Measurements from ENCODE around the gene NOP14.
"Not testable (repeated sequence)": the region's sequence is repeated elsewhere in the genome, so short reads cannot be mapped to it uniquely, and the experiment has no call there.

Gene NOP14

DNA sequence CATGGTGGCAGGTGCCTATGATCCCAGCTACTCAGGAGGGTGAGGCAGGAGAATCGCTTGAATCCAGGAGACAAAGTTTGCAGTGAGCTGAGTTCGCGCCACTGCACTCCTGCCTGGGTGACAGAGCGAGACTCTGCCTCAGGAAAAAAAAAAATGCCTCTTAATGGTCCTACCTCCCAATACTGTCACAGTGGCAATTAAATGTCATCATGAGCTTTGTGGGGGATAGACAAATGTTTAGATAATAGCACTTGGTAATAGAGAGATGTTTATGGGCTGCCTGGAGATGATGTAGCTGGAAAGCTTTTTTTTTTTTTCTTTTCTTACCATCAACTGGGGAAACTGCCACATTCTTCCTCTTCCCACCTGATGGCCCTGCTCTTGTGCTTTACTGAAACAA is 33.2 kb upstream of the NOP14 start:
- in situ Hi-C loops (cut with MboI; ENCODE audit: low pct_unique_long_range_greater_than_20kb, low sequenced_read_pairs, unreplicated experiment): no loop called here
- TF ChIP-seq, protein P1, sequence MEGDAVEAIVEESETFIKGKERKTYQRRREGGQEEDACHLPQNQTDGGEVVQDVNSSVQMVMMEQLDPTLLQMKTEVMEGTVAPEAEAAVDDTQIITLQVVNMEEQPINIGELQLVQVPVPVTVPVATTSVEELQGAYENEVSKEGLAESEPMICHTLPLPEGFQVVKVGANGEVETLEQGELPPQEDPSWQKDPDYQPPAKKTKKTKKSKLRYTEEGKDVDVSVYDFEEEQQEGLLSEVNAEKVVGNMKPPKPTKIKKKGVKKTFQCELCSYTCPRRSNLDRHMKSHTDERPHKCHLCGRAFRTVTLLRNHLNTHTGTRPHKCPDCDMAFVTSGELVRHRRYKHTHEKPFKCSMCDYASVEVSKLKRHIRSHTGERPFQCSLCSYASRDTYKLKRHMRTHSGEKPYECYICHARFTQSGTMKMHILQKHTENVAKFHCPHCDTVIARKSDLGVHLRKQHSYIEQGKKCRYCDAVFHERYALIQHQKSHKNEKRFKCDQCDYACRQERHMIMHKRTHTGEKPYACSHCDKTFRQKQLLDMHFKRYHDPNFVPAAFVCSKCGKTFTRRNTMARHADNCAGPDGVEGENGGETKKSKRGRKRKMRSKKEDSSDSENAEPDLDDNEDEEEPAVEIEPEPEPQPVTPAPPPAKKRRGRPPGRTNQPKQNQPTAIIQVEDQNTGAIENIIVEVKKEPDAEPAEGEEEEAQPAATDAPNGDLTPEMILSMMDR (IDR thresholded peaks at IDR 0.05; ENCODE audit: extremely low read depth, insufficient read depth, missing control alignments): no peak

DNA sequence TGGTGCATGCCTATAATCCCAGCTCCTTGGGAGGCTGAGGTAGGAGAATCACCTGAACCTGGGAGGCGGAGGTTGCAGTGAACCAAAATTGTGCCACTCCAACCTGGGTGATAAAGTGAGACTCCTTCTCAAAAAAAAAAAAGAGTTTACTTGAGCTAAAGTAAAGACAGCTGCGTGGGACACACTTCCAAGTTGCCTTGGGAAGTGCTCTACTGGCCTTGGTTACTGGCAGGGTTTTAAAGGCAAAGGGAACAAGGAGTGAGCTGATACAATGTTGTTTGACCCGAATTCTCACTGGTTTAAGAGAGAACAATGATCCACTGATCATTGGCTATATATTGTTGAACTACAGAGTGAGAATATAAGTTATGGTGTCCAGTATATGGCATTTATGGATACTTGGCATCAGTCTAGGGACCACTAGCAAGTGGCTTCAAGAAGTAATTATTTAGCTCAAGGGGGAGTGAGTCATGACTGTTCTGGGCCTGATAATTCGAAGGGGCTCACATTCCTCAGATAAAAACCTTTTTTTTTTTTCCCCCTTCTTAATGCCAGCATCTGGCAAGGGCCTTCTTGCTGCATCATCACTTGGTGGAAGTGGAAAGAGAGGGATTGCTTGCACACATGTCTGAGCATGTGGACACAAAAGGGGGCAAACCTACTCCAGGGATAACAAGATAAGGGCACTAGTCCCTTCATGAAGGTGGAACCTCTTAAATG is 32.5 kb upstream of the NOP14 start:
- TF ChIP-seq, protein P1 (IDR thresholded peaks at IDR 0.05; ENCODE audit: extremely low read depth, insufficient read depth, missing control alignments): no peak
- in situ Hi-C loops (cut with MboI; ENCODE audit: low pct_unique_long_range_greater_than_20kb, low sequenced_read_pairs, unreplicated experiment): no loop called here
- no peak for DNase-seq (ENCODE audit: low spot score)

More for the DNA sequence above, 33.2 kb upstream of the NOP14 start:
- DNase-seq (ENCODE audit: low spot score): no peak

DNA sequence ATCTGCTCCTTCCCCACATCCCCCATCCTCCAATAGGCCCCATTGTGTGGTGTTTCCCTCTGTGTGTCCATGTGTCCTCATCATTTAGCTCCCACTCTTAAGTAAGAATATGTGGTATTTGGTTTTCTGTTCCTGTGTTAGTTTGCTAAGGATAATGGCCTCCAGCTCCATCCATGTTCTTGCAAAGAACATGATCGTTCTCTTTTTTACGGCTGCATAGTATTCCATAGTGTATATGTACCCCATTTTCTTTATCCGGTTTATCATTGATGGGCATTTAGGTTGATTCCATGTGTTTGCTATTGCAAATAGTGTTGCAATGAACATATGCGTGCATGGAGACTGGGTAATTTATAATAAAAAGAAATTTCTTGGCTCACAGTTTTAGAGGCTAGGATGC is 31.7 kb upstream of the NOP14 start:
- in situ Hi-C loops (cut with MboI; ENCODE audit: low pct_unique_long_range_greater_than_20kb, low sequenced_read_pairs, unreplicated experiment): no loop called here
- TF ChIP-seq, protein P1 (IDR thresholded peaks at IDR 0.05; ENCODE audit: extremely low read depth, insufficient read depth, missing control alignments): no peak
- no peak for DNase-seq (ENCODE audit: low spot score)

DNA sequence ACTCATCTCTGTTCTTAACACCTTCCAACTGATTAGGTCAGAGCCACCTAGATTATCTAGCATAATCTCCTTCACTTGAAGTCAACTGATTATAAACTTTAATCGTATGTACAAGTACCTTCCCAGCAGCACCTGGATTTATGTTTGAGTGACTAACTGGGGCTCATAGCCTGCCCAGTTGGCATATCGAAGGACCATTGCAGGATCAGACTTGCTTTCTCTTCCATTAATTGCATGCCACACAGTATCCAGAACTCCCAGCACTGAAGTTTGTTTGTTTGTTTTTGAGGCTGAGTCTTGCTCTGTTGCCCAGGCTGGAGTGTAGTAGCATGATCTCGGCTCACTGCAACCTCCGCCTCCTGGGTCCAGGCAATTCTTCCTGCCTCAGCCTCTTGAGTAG is 28.0 kb upstream of the NOP14 start:
- DNase-seq (ENCODE audit: low spot score): no peak
- in situ Hi-C loops (cut with MboI; ENCODE audit: low pct_unique_long_range_greater_than_20kb, low sequenced_read_pairs, unreplicated experiment): no loop called here
- TF ChIP-seq, protein P1 (IDR thresholded peaks at IDR 0.05; ENCODE audit: extremely low read depth, insufficient read depth, missing control alignments): no peak

DNA sequence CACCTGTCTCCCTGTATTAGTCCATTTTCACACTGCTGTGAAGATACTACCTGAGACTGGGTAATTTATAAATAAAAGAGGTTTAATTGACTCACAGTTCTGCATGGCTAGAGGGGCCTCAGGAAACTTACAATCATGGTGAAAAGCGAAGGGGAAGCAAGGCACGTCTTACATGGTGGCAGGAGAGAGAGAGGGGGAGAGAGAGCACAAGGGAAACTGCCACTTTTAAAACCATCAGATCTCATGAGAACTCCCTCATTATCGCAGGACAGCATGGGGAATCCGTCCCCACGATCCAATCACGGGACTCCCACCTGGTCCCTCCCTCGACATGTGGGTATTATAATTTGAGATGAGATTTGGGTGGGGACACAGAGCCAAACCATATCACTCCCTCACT is 20.5 kb upstream of the NOP14 start:
- in situ Hi-C loops (cut with MboI; ENCODE audit: low pct_unique_long_range_greater_than_20kb, low sequenced_read_pairs, unreplicated experiment): loop anchor here (10.0 kb wide), 1 partner anchor 51 kb away; no protein-coding TSS in a partner anchor
- not testable (repeated sequence) for DNase-seq (ENCODE audit: low spot score)

DNA sequence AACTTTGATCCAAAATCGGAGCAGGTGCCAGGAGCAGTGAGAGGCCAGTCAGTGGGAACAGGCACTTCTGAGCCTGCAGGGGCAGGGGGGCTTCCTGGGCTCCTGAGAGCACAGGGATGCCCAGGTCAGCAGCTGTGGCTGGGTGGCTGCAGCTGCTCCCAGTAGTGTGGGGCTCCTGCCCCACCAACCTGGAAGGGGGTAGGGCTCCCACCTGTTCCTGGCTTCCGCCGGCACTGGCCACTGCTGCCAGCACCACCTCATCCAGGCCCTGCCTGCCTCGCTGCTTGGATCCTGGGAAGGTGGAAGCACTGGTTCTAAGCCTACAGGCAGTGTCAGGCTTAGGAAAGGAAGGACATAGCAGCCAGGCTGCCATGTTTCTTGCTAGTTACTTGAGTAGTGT is 18.8 kb upstream of the NOP14 start:
- TF ChIP-seq, protein P1 (IDR thresholded peaks at IDR 0.05; ENCODE audit: extremely low read depth, insufficient read depth, missing control alignments): no peak
- in situ Hi-C loops (cut with MboI; ENCODE audit: low pct_unique_long_range_greater_than_20kb, low sequenced_read_pairs, unreplicated experiment): loop anchor here (10.0 kb wide), 1 partner anchor 53 kb away; no protein-coding TSS in a partner anchor
- no peak for DNase-seq (ENCODE audit: low spot score)

DNA sequence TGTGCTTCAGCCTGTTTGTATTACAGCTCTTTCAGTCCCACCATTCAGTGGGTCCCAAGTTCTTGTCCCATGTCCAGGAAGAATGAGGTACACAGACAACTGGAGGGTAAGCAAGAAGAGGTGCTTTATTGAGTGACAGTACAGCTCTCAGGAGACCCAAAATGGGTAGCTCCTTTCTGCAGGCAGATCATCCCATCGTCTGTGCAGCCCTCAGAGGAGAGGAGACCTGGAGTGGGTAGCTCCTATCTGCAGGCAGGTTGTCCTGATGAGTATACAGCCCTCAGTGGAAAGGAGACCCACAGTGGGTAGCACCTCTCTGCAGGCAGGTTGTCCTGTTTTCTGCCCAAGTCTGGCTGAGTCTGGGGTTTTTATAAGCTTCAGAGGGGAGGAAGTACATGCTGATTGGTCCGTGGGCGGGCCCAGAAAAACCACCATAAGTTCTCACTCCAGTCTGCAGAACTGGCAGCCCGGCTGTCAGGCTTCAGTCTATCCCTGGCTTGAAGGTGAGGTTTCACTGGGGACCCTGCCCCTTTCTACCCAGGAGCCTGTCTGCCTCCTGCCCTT is 18.1 kb upstream of the NOP14 start:
- in situ Hi-C loops (cut with MboI; ENCODE audit: low pct_unique_long_range_greater_than_20kb, low sequenced_read_pairs, unreplicated experiment): loop anchor here (10.0 kb wide), 1 partner anchor 53 kb away; no protein-coding TSS in a partner anchor
- TF ChIP-seq, protein P1 (IDR thresholded peaks at IDR 0.05; ENCODE audit: extremely low read depth, insufficient read depth, missing control alignments): no peak
- no peak for DNase-seq (ENCODE audit: low spot score)
